Tibial nerve (tissue), 4 donors: ENCODE data around the gene PLS1. TPM values are rescaled to one million over a fixed set of nuclear protein-coding genes. Genes with fewer than 3 reads are reported as not detected.
"Not testable (repeated sequence)": the region's sequence is repeated elsewhere in the genome, so short reads cannot be mapped to it uniquely, and the experiment has no call there.

Source experiments
- DNase-seq, 2 donors: peaks; one replicate each; pipeline ENCODE4 v3.0.0-alpha.2; 2019; ENCODE audit warnings: low spot score in 2 of 2
- H3K27ac ChIP-seq, 4 donors: fragments of 200-600 bp; sonication (generic) in 3 of 4; one replicate each; pipeline ENCODE4 v1.5.1; 2017 to 2019; ENCODE audit warnings: mild to moderate bottlenecking in 1 of 4
- H3K27me3 ChIP-seq, 2 donors: fragments of 200-600 bp; sonication (generic) in 1 of 2; one replicate each; pipeline versions ENCODE4 v1.5.1 to v1.6.0; 2017 to 2019
- H3K36me3 ChIP-seq, 3 donors: fragments of 200-600 bp; sonication (generic); one replicate each; pipeline ENCODE4 v1.5.1; 2018 to 2019
- H3K4me1 ChIP-seq, 4 donors: fragments of 200-600 bp; sonication (generic) in 3 of 4; one replicate each; pipeline ENCODE4 v1.5.1; 2017 to 2019
- H3K4me3 ChIP-seq, 4 donors: fragments of 200-600 bp; sonication (generic) in 3 of 4; one replicate each; pipeline ENCODE4 v1.5.1; 2017 to 2019; ENCODE audit warnings: mild to moderate bottlenecking in 1 of 4, moderate library complexity in 1 of 4
- H3K9me3 ChIP-seq, 4 donors: fragments of 200-600 bp; sonication (generic) in 3 of 4; one replicate each; pipeline ENCODE4 v1.5.1; 2017 to 2019
- EP300 ChIP-seq, 2 donors: sonication (generic); formaldehyde crosslinking; IDR thresholded peaks; one replicate each; pipeline ENCODE4 v1.6.1; 2017; ENCODE audit warnings: antibody characterized with exemption in 2 of 2, mild to moderate bottlenecking in 1 of 2
- POLR2A ChIP-seq, 2 donors: fragments of 450-650 bp; IDR thresholded peaks; one replicate each; pipeline ENCODE4 v1.6.1; 2017; ENCODE audit warnings: antibody characterized with exemption in 2 of 2, mild to moderate bottlenecking in 2 of 2, moderate library complexity in 2 of 2
- WGBS, 2 donors: methylation state at CpG; one replicate each; pipeline ENCODE4 v1.1.5; 2018; 5-methylcytosine and 5-hydroxymethylcytosine counted together
- total RNA-seq, 4 donors: library from RNA; depleted of rRNA; stranded (reverse); fragments of >200 nt; gene quantifications; one replicate each; pipeline ENCODE4 v1.1.0, GENCODE V29; 2016
- TF ChIP-seq, protein P1 (sequence below), 5 experiments: fragments of 200-600 bp in 3 of 5; fragments of 450-650 bp in 2 of 5; sonication (generic) in 3 of 5; IDR thresholded peaks; one replicate each; pipeline ENCODE4 v1.5.1; 2016 to 2019; ENCODE audit warnings: antibody characterized with exemption in 5 of 5, mild to moderate bottlenecking in 3 of 5, moderate library complexity in 2 of 5

Gene PLS1
- total RNA-seq, 4 donors from 2014 or later = 0.66 to 3.6 (median 0.90) TPM; not detected in 1

DNA sequence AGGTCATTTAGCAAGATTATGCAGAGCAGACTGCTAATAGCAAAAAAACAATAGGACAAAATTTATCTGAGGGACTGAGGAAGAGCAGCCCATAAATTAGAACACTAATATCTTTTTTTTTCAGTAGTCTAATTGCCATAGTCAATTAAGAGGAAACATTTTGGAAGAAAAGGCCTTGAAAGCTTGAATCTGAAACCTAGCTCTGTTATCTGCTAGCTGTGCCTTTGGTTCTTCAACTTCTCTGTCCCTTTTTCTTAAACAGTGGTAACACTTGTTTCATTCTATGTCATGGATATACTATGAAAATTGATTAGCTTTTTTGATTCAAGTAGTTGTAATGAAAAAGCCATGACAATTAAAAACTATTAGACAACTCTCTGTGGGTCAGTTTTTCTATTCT lies 19.4 kb upstream of the PLS1 start:
- H3K4me1 ChIP-seq = peaks cover 0 to 38% (median 17%) of the 10 kb centered on the region in 4 donors
- no peak for TF ChIP-seq EP300 (IDR thresholded peaks at IDR 0.05)
- TF ChIP-seq, protein P1, sequence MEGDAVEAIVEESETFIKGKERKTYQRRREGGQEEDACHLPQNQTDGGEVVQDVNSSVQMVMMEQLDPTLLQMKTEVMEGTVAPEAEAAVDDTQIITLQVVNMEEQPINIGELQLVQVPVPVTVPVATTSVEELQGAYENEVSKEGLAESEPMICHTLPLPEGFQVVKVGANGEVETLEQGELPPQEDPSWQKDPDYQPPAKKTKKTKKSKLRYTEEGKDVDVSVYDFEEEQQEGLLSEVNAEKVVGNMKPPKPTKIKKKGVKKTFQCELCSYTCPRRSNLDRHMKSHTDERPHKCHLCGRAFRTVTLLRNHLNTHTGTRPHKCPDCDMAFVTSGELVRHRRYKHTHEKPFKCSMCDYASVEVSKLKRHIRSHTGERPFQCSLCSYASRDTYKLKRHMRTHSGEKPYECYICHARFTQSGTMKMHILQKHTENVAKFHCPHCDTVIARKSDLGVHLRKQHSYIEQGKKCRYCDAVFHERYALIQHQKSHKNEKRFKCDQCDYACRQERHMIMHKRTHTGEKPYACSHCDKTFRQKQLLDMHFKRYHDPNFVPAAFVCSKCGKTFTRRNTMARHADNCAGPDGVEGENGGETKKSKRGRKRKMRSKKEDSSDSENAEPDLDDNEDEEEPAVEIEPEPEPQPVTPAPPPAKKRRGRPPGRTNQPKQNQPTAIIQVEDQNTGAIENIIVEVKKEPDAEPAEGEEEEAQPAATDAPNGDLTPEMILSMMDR (IDR thresholded peaks at IDR 0.05) = no peak
- TF ChIP-seq POLR2A (IDR thresholded peaks at IDR 0.05) = no peak
- H3K4me3 ChIP-seq = peak overlapping the region in 1 of 4 donors; percentile 96
- no peaks in the 10 kb centered on the region for H3K36me3 ChIP-seq
- DNase-seq = no peak
- H3K27ac ChIP-seq = no peak overlapping the region
- no peaks in the 10 kb centered on the region for H3K27me3 ChIP-seq
- H3K9me3 ChIP-seq = no peaks in the 10 kb centered on the region

DNA sequence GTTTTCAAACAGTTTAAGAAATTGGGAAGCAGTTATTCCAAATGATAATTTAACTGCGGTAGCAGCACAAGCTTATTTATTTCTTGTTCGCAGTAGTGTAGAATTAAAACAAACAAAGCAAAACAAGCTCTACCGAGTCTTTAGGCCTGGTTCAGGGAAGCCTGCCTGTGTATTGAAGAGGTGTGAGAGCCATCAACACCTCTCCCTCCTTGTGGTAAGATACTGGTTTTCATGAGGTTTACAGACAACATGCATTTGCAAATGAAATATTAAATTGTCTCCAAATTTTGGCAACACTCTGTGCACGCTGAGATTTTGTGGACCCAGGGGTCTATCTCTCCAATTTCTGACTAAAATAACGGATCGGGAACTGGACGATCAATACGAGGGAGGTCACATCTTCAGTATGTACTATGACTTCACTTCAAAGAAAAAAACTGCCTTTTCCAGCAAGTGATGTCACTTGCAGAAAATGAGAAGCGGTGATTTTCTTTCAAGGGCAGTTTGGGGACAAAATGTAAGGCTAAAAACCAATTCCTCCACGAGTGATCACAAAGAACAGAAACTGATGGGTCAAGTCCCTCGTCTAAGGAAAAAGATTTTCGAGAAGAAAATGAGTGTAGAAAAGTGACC lies 18.4 kb upstream of the PLS1 start:
- no peak for DNase-seq
- Histone ChIP-seq H3K27me3 (no peaks in the 10 kb centered on the region), H3K27ac (peak overlapping the region; percentile 9 to 92 (median 84)), H3K36me3 (no peaks in the 10 kb centered on the region), H3K4me1 (peaks cover 0 to 38% (median 17%) of the 10 kb centered on the region in 4 donors), H3K9me3 (no peaks in the 10 kb centered on the region), H3K4me3 (peak overlapping the region; percentile 64 to 96 (median 85))
- 7 to 8% methylated on average over 12 of the region's 12 CpGs for WGBS, 2 donors
- no peak for TF ChIP-seq EP300 (IDR thresholded peaks at IDR 0.05)
- TF ChIP-seq, protein P1 (IDR thresholded peaks at IDR 0.05) = no peak
- TF ChIP-seq POLR2A (IDR thresholded peaks at IDR 0.05) = no peak

DNA sequence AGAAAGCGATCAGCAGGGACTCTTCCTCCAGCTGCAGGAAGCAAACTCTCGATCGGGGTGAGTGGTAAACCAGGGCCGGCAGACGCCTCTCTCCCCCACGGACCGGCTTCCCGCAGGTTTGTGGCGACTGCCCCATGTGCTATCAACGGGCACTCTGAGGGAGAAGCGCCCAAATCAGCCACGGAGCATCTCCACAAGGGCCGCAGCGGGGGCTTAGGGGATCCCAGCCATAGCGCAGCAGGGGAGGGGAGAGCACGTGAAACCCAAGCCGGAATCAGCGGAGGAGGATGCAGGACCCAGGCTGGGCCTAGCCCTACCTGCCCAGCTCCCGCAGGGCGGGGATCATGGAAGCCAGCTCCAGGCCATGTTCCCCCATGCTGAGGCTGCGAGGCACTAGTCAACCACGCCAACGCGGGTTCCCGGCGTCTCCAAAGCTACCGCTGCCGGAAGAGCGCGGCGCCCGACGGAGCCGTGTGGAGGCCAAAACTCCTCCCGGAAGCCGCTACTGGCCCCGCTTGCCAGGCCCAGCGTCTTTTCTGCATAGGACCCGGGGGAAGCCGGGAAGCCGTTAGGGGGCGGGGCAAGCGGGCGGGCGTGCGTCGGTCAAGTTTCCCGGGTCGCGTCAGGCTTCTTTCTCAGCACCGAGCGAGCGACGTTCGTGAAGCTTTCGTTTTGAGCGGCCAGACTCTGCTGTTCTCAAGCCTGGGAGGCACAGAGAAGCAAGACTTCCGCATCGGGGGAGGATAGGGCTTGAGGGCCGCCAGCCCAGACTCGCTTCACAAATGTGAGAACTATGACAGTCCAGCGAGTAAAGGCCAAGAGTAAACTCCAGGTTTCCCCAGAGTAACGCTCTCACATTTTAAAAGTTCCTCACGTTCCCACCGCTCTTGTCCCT lies 17.6 kb upstream of the PLS1 start, which contains the start of gene ATR:
ATR (minus strand) TSS at position 405 of the 895 bp plus-strand sequence; CDS start at position 376, 29 bp downstream.
- DNase-seq = peak; percentile 87 to 90
- H3K4me3 ChIP-seq = peak within 1 kb of the TSS; percentile 64 to 96 (median 85)
- 0% methylated on average over 32 to 49 of the region's 65 CpGs for WGBS, 2 donors

DNA sequence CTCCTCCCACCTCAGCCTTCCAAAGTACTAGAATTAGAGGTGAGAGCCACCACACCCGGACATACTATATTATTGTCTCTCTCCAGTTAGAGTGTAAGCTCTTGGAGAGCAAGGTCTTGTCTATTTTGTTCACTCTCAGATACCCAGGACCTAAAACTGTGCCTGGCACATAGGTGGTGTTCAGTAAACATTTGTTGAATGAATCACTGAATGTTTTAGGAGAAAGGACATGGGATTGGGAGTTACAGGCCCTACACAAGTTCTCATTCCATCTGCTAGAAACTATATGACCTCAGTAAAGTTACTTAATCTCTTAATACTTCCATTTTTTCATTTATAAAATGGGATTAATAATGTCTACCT lies 16.2 kb upstream of the PLS1 start:
- DNase-seq = no peak
- Histone ChIP-seq H3K9me3 (no peaks in the 10 kb centered on the region), H3K36me3 (no peaks in the 10 kb centered on the region), H3K27ac (no peak overlapping the region), H3K4me3 (no peak overlapping the region), H3K27me3 (no peaks in the 10 kb centered on the region), H3K4me1 (peaks cover 0 to 38% (median 17%) of the 10 kb centered on the region in 4 donors)
- TF ChIP-seq EP300 (IDR thresholded peaks at IDR 0.05) (no peak), POLR2A (IDR thresholded peaks at IDR 0.05) (no peak)
- TF ChIP-seq, protein P1 (IDR thresholded peaks at IDR 0.05) = no peak
- WGBS, 2 donors = 77 to 96% methylated on average over 1 of the region's 1 CpG

More for the DNA sequence above, 17.6 kb upstream of the PLS1 start, which contains the start of gene ATR:
- H3K27ac ChIP-seq = peak within 1 kb of the TSS; percentile 9 to 95 (median 92)
- no peaks in the 10 kb centered on the region for H3K36me3 ChIP-seq
- TF ChIP-seq POLR2A (IDR thresholded peaks at IDR 0.05) (peak in 1 of 2 donors; percentile 57), EP300 (IDR thresholded peaks at IDR 0.05) (peak; percentile 92 to 94)
- TF ChIP-seq, protein P1 (IDR thresholded peaks at IDR 0.05) = peak in 1 of 5 experiments; percentile 66
- no peaks in the 10 kb centered on the region for H3K27me3 ChIP-seq
- H3K9me3 ChIP-seq = no peaks in the 10 kb centered on the region
- H3K4me1 ChIP-seq = peaks cover 0 to 38% (median 17%) of the 10 kb centered on the region in 4 donors

DNA sequence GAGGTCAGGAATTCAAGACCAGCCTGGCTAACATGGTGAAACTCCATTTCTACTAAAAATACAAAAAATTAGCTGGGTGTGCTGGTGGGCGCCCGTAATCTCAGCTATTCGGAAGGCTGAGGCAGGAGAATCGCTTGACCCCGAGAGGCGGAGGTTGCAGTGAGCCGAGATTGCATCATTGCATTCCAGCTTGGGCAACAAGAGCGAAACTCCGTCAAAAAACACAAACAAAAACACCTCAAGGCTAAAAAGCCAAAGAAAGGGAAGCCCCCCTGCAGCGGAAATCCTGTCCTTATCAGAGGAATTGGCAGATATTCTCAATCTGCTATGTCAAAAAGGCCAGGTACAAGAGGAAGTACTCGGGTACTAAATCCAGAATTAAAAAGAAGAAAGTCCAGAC lies 15.1 kb upstream of the PLS1 start:
- DNase-seq, H3K27ac ChIP-seq, H3K9me3 ChIP-seq, H3K36me3 ChIP-seq, H3K27me3 ChIP-seq, H3K4me3 ChIP-seq: not testable (repeated sequence)
- H3K4me1 ChIP-seq = peaks cover 0 to 30% (median 17%) of the 10 kb centered on the region in 4 donors
- WGBS, 2 donors = 79% methylated on average over 11 of the region's 11 CpGs
